ENCODE results near the gene ATP6V1E1. TPM values are rescaled to one million over a fixed set of nuclear protein-coding genes. Genes with fewer than 3 reads are reported as not detected.

The ATP6V1E1 gene
- total RNA-seq, 1 experiment from 2014 or later, result 89.2 TPM

- no peak for TF ChIP-seq CTCF (conservative IDR thresholded peaks at IDR 0.05)
- no peak overlapping the region for H2BK15ac ChIP-seq (ENCODE audit: low read depth, low read length)
- Mint-ChIP-seq H3K27me3 (ENCODE audit: low read depth) (no peaks in the 10 kb centered on the region), H3K4me3 (no peak overlapping the region), H3K27ac (no peak overlapping the region), H3K36me3 (ENCODE audit: insufficient read depth in 1 of 3, low read depth in 3 of 3) (peaks cover 14 to 56% (median 51%) of the 10 kb centered on the region in 3 experiments; a peak in 6 of 7 replicates), H3K9me3 (no peaks in the 10 kb centered on the region; a peak in 1 of 5 replicates), H3K4me1 (no peaks in the 10 kb centered on the region)
- H4K8ac ChIP-seq (replicated peaks; ENCODE audit: insufficient read length, low read depth, low read length), result no peak overlapping the region
- H3K4ac ChIP-seq (ENCODE audit: low read depth, low read length), result no peak overlapping the region
- no peak overlapping the region for H3K14ac ChIP-seq (ENCODE audit: insufficient read depth, low read length)
- WGBS (ENCODE audit: extremely low coverage, insufficient read length, low lambda C conversion rate), result no CpG with 5 or more reads among the region's 7 CpGs
- H3K4me2 ChIP-seq (ENCODE audit: insufficient read depth, insufficient read length, low read length), result no peak overlapping the region
- no peak overlapping the region for H2BK20ac ChIP-seq (ENCODE audit: low read depth, low read length, poor library complexity, severe bottlenecking)
- no peak overlapping the region for H4K5ac ChIP-seq (ENCODE audit: insufficient read length, low read depth, low read length)
- no peak overlapping the region for H2BK120ac ChIP-seq (ENCODE audit: low read depth, low read length, poor library complexity, severe bottlenecking)
- no peaks in the 10 kb centered on the region for H3K4me1 ChIP-seq (ENCODE audit: insufficient read depth, low read length)
- no peak overlapping the region for H3K56ac ChIP-seq (ENCODE audit: insufficient read length, low read depth, low read length)
- H3K9ac ChIP-seq (ENCODE audit: extremely low read depth, insufficient read length, low read length), result no peak overlapping the region
- H3K9me3 ChIP-seq (ENCODE audit: control insufficient read depth, low read depth, low read length), result no peaks in the 10 kb centered on the region
- H3K79me2 ChIP-seq (ENCODE audit: insufficient read depth, low read length), result no peaks in the 10 kb centered on the region
- no peak overlapping the region for H3K18ac ChIP-seq (ENCODE audit: insufficient read length, low read depth, low read length)
- no peaks in the 10 kb centered on the region for H3K23me2 ChIP-seq (ENCODE audit: insufficient read length, low read depth, low read length, poor library complexity, severe bottlenecking)
- no peak overlapping the region for H3K23ac ChIP-seq (ENCODE audit: insufficient read length, low read depth, low read length)
- DNase-seq, result no peak
- H2AK5ac ChIP-seq (ENCODE audit: insufficient read length, low read length), result no peak overlapping the region
- H3K79me1 ChIP-seq (ENCODE audit: insufficient read depth, low read depth, low read length, poor library complexity, severe bottlenecking), result no peaks in the 10 kb centered on the region
- H3K27me3 ChIP-seq (ENCODE audit: insufficient read depth, low read length), result no peaks in the 10 kb centered on the region
- H2AFZ ChIP-seq (ENCODE audit: low read length), result no peak overlapping the region
- H3K27ac ChIP-seq (ENCODE audit: insufficient read length, low read depth, low read length), result no peak overlapping the region
- H4K20me1 ChIP-seq (ENCODE audit: control insufficient read depth, insufficient read depth, insufficient read length), result no peaks in the 10 kb centered on the region
- H4K91ac ChIP-seq (ENCODE audit: insufficient read length, low read depth, low read length), result no peak overlapping the region
- no peak overlapping the region for H2BK5ac ChIP-seq (ENCODE audit: insufficient read length, low read length)
- H3T11ph ChIP-seq (ENCODE audit: low read length), result no peak overlapping the region
- H2BK12ac ChIP-seq (ENCODE audit: insufficient read length, low read depth, low read length), result no peak overlapping the region
Observed at GRCh38 chr22:17613280-17613679, 15.3 kb downstream of the ATP6V1E1 start.
